MV-4-11 (cell line): Measurements from ENCODE around the gene ABCG4.
"Not testable (repeated sequence)": the region's sequence is repeated elsewhere in the genome, so short reads cannot be mapped to it uniquely, and the experiment has no call there.

ENCODE experiments used
- DNase-seq: peaks from one replicate; lab custom pipeline; 2025; lab: John Stamatoyannopoulos, UW

The ABCG4 gene

DNA sequence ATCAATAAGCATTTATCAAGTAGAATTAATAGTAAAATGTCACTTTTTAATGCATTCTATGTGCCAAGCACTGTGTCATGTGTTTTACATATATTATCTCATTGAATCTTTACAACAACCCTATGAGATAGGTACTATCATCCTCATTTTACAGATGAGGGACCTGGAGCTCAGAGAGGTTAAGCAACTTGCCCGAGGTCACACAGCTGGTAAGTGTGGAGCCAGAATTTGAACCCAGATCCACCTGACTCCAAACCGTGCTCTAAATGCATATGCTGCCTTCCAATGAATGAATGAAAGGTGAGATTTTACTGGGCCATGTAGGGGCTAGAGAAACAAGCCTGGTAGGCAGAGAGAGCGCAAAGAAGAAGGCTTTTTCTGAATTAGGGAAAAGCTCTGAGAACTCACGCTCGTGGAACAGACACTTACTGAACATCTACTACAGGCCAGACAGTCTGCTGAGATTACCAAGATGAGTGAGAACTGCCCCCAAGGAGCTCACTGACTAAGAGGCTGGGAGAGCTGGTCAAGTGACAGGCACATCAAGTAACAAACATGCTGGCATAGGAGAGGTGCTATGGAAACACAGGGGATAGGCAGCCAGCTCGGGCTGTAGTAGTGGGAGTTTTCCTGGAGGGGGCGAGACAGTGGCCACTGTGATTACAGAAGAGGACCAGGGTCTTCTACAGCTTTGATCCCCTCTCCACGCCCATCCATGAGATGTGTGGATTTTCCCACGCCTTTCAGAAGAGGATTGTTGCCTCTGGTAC is 4.4 kb downstream of the ABCG4 start:
- DNase-seq = no peak

DNA sequence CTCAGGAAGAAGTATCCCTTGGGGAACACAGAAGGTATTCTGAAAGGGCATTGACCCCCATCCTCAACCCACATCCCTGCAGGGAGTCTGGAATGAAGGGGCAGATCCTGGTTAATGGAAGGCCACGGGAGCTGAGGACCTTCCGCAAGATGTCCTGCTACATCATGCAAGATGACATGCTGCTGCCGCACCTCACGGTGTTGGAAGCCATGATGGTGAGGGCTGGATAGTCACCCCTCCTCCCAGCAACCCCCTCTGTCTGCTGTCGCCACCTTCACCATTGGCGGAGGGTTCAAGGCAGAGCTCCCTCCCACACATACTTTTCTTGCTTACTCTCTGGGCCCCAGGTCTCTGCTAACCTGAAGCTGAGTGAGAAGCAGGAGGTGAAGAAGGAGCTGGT is 5.3 kb downstream of the ABCG4 start:
- no peak for DNase-seq

DNA sequence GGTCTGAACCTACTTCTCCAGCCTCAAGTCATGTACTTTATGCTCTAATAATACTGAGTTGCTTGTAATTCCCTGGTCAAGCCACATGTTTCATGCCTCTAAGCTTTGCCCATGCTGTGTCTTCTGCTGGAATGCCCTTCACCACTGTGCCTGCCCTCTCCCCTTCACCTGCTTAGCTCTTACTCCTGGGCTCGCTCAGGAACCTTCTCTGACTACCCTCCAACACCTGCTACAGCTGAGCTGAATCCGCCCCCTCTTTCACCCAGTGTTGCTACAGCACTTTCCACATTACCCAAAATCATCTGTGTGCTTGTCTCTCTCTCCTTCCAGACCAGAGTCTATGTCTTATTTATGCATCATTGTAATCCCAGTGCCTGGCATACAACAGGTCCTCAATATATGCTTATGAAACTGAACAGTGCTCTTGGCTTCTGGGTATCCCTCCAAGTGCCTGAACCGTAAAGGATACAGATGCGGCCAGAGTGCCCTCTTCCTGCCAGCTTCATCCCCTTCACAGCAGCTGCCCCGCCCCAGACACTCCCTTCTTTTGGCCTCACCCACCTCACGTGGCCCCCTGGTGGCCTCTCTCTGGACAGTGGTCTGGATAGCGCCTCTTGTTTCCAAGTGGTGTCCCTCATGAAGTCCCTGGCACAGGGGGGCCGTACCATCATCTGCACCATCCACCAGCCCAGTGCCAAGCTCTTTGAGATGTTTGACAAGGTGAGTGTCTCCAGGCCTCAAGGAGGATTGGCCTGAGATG is 7.1 kb downstream of the ABCG4 start:
- DNase-seq = peak; percentile 32

DNA sequence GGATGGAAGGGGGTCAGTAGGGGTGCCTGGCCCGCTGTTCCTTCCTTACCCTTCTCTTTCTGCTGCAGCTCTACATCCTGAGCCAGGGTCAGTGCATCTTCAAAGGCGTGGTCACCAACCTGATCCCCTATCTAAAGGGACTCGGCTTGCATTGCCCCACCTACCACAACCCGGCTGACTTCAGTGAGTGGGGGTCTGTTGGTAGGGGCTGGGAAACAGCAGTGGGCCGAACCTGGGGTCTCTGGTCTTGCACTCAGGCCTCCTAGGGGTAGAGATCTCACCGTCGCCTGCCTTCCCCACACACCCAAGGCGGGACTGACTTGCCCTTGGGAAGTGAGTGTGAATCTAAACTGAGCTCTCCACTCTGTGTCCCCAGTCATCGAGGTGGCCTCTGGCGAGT is 7.6 kb downstream of the ABCG4 start:
- no peak for DNase-seq

DNA sequence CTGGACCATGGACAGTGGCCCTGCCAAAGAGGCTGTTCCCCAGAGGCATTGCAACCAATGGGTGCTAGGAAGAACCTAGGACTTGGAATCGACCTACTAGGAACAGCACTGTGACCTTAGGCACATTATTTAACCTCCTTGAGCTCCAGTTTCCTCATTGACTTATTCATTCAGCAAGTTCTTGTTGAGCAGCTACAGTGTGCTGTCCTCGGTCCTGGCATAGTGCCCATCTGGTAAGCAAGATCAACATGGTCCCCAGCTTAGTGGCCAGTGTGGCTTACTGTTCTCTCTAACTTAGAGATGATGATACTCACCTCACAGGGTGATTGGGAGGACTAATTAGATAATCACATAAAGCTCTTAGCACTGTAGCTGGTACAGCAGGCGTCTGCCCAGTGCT is 8.2 kb downstream of the ABCG4 start:
- peak; percentile 11 for DNase-seq

DNA sequence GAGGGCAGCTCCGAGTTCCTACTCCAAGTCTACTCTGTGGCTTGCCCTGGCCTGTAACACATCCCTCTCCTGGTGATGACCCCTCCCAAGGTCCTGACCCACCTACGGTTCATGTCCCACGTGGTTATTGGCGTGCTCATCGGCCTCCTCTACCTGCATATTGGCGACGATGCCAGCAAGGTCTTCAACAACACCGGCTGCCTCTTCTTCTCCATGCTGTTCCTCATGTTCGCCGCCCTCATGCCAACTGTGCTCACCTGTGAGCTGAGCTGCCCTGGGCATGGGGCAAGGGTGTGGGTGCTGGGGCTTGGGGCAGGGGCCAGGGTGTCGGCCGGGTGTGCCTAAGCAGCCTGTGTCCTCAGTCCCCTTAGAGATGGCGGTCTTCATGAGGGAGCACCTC is 9.6 kb downstream of the ABCG4 start:
- no peak for DNase-seq

DNA sequence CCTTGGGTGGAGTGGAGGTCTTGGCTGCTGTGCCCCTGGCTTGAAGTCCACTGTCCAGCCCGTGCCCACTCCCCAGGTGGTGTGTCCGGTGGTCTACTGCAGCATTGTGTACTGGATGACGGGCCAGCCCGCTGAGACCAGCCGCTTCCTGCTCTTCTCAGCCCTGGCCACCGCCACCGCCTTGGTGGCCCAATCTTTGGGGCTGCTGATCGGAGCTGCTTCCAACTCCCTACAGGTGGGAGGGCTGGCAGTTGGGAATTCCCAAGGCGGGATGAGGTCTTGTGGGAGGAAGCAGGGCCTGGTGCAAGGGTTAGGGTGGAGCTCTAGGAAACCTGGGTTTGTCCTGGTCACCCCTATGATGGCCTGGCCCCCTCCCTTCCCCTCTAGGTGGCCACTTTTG is 11.3 kb downstream of the ABCG4 start:
- DNase-seq = no peak

DNA sequence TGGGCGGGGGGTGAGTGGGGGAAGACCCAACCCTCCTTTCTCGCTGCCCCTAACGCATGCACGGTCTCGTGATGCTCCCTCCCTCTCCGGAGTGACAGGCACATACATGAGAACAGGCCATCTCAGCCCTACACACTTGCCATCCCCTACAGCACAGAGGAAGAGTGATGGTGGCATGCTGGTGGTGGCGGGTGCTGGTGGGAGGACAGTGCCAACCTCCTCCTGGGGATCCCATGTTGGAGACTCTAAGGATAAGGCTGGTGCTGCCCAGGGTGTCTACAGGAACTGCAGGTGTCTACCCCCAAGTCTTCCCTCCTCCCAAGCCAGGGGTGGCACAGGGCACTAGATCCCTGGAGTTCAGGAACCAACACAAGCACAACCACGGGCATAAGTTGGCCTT is 13.0 kb downstream of the ABCG4 start:
- no peak for DNase-seq

DNA sequence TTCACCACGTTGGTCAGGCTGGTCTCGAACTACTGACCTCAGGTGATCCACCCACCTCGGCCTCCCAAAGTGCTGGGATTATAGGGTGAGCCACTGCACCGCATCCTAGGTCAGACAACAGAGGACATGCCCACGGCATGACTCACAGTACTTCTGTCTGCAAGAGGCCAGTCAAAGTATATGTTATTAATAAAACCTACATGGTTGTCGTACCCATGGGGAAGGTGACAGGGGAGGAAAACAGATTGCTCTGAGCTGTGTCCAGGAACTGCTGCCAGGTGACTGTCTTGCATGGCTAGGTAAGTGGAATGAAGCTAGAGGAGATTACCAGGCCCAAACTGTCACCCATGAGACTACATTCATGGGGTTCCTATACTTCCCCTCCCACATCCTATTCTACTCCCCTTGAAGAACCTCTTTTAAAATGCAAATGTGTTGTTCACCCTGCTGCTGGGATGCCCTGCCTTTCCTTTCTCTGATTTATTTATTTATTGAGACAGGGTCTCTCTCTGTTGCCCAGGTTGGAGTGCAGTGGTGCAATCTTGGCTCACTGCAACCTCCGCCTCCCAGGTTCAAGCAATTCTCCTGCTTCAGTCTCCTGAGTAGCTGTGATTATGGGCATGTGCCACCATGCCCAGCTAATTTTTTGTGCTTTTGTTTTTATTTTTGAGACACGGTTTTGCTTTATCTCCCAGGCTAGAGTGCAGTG is 17.7 kb downstream of the ABCG4 start:
- peak; percentile 25 for DNase-seq

DNA sequence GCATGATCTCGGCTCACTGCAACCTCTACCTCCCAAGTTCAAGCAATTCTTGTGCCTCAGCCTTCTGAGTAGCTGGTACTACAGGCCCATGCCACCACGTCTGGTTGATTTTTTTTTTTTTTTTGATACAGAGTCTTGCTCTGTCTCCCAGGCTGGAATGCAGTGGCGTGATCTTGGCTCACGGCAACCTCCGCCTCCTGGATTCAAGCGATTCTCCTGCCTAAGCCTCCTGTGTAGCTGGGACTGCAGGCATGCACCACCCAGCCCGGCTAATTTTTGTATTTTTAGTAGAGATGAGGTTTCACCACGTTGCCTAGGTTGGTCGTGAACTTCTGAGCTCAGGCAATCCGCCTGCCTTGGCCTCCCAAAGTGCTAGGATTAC is 18.2 kb downstream of the ABCG4 start:
- DNase-seq = not testable (repeated sequence)

DNA sequence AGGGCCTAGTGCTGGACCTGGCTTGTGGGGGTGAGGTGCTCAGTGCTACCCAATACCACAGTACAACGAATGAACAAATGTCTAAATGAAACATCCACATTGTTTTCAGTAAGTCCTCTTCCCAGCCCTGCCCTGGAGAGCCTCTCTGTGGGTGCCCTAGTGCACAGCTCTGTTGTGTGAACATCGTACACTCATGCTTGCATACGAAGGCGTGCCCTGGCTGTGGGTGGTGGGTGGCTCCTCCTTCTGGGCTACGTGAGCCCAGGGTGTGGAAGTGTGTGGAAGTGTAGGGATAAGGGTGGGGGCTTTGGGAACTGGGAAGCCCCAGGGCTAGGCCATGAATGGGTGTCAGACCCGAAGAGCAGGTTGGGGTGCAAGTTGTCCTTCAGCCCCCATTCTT is 19.1 kb downstream of the ABCG4 start:
- DNase-seq = no peak

DNA sequence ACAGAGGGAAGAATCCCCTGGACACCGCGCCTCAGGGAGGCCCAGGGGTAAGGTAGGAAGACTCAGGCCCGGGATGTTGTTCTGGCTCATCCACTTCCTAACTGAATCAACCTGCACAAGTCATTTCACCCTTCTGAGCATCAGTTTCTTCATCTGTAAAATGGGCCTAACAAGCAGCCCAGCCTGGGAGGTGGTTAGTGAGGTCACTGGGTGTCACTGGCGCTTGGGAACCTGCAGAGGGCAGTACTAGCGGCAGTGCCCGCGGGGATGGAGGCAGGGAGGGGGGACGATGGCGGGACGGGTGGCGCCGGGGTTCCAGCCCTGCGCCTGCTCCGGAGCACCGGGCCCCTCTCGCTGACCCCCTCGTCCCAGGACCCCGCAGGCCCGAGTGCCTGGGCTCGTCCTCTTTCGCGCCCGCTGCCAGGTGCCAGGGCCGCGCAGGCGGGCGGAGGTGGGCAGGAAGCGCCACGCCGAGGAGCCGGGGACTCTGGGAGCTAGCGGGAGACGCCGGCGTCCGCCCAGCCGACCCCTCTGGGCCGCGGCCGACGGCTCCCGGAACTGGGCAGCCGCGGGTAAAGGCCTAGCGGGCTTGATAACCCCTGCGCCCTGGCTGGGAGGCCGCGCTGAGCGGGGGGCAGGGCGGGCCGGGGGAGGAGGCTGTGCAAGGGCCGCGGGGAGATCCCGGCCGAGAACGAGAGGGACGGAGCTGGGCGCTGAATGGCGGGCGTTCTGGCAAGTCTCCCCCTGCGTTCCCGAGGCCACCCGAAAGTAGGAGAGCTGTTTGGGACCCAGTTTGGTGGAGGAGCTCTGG is 19.8 kb downstream of the ABCG4 start, which contains the start of gene NLRX1:
NLRX1 (plus strand) TSS at position 255 of the 811 bp plus-strand sequence. CDS start 2,679 bp downstream, outside the sequence.
- DNase-seq = peak; percentile 77

DNA sequence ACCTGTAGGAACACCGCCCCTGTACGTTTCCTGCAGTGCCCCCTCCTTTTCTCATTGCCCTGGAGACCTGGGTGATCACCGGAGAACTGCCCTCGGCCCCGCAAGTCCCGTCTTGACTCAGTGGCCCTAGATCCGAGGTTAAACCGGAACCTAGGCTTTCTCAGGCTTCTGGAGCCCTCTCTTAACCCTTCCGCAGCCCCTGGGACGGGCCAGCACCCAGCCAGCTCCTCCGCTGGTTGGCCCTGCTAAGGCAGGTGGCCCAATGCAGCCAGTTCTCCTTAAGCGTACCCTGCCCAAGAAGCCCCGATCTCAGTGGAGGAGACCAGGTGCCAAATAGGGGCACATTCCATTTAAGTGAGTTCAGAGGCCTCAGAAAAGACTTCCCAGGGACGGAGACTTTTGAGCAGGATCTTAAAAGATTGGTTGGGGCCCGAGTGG is 20.4 kb downstream of the ABCG4 start:
- no peak for DNase-seq

DNA sequence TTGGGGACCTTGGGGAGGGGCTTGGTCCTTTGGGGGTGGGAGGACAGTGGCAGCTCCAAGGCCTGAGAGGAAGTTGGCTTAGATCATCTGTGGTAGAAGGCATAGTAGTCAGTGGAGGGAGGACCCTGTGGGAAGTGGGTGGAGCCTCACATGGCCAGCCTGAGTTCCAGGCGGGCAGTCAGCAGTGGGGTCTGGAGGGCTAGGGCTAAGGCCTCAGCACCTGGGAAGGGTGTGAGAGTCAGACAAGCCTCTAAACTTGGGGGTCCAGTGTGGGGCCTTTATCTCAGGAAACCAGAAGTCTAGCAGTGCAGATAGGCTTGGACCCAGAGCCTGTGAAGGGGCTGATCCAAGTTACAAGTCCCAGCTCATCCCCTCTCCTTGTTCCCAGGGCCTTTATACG is 23.7 kb downstream of the ABCG4 start:
- peak; percentile 67 for DNase-seq

DNA sequence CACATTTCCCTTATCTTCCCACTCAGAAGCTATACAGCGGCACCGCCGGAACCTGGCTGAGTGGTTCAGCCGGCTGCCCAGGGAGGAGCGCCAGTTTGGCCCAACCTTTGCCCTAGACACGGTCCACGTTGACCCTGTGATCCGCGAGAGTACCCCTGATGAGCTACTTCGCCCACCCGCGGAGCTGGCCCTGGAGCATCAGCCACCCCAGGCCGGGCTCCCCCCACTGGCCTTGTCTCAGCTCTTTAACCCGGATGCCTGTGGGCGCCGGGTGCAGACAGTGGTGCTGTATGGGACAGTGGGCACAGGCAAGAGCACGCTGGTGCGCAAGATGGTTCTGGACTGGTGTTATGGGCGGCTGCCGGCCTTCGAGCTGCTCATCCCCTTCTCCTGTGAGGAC is 24.6 kb downstream of the ABCG4 start:
- DNase-seq = no peak

DNA sequence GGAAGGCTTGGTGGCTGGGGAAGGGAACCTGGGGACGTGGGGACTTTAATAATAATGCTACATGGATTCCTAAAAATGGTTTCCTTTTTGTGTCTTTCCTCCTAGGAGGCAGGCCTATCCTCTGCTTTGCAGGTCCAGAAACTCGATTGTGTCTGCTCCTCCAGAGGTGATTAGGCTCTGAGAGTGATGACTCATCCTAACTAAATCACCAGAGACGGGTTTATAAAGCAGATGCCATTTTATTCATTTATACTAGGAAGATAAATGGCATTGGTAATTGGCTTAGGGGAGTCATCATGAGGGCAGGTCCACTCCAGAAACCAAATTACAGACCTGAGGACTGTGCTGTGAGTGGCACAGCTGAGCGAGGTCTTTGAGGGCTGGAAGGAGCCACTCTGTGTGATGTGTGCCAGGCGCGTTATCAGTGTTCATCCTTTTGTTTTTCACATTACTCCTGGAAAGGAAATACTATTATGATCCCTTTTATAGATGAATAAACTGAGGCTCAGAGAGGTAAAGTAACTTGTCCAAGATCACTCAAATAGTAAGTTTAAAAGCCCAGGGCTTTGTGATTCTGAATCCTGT is 26.7 kb downstream of the ABCG4 start:
- DNase-seq = no peak

DNA sequence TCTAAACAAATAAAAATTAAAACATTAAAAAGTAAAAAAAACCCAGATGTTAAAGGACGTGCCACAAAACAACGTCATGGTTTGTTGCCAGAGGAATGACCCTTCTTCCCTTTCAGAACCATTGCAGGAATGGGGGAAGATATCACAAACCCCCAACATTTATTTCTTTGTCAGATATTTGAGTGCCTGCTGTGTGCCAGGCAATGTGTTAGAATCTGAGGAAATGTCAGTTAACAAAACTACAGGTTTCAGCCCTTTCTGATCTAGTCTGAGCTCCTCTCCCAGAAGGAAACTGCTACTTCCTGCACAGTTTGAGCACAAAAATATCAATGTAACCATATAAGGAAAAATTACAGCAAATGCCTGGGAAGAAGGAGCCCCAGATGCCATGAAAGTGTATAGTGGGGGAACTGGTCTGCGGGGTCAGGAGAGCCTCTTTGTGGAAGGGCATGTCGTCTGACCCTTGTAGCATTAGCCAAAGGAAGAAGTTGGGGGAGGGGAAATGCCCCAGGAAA is 29.4 kb downstream of the ABCG4 start:
- no peak for DNase-seq

DNA sequence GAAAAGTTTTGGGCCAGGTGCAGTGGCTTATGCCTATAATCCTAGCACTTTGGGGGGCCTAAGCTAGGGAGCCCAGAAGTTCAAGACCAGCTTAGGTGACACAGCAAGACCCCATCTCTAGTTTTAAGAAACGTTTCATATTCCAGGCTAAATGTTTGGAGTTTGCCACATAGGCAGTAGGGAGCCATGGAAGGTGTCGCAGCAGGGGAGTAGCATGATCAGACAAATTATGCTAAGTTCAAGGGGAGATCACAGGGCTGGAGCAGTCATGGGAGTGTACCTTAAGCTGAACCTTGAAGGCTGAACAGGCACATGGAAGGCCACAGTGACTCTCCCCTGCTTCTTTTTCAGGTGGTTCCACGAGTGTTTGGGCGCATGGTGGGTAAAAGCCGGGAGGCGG is 30.5 kb downstream of the ABCG4 start:
- DNase-seq = no peak

DNA sequence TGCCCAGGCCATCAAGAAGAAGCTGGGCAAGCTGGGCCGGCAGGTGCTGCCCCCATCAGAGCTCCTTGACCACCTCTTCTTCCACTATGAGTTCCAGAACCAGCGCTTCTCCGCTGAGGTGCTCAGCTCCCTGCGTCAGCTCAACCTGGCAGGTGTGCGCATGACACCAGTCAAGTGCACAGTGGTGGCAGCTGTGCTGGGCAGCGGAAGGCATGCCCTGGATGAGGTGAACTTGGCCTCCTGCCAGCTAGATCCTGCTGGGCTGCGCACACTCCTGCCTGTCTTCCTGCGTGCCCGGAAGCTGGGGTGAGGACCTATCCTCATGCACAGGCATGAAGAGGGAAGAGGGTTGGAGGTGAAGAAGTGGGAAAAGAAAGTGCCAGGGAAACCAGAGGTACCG is 31.1 kb downstream of the ABCG4 start:
- DNase-seq = no peak

DNA sequence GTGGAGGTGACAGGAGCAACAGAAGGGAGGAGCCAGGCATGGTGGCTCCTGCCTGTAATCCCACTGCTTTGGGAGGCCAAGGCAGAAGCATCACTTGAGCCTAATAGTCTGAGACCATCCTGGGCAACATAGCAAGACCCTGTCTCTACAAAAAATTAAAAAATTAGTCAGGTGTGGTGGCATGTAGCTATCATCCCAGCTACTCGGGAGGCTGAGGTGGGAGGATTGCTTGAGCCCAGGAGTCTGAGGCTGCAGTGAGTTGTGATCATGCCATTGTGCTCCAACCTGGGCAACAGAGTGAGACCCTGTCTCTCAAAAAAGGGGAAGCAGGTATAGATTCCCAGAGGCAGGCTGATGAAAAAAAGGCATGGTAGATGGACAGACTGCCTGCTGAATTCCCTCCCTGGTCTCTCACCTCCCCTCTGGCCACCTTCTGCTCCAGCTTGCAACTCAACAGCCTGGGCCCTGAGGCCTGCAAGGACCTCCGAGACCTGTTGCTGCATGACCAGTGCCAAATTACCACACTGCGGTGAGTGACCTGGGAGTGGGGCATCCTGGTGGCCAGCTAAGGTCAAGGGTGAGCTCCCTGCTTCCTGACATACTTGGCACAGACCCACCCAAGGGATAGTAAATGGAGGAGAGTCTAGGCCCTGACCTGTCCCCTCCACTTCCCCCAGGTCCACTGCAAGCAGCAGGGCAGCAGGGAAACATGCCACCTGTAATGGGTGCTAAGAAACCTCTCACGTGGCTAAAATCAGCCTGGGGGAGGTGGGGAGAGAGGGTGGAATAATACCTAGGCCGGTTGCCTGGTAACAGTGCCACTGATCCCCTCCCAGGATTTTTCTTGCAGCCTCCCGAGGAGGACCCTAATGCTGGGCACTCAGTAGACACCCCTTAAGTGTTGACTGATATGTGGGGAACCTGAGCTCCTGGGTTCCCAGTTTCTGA is 32.2 kb downstream of the ABCG4 start:
- DNase-seq = no peak
